PC-3 (cell line): Measurements from ENCODE around the gene ITPRIP.

Experiments used
- EZH2 ChIP-seq: fragments of 300-600 bp; sonication (generic); IDR thresholded peaks from one replicate; pipeline ENCODE4 v1.6.1; 2017; ENCODE audit warnings: antibody characterized with exemption, mild to moderate bottlenecking, low read length; ENCODE audit not compliant: unreplicated experiment
- EZH2phosphoT487 ChIP-seq: fragments of 300-600 bp; sonication (generic); IDR thresholded peaks from 2 replicates; pipeline ENCODE4 v1.6.1; 2018; ENCODE audit warnings: mild to moderate bottlenecking, antibody characterized with exemption, low read length, borderline replicate concordance
- TF ChIP-seq, protein P1 (sequence below): fragments of 300-600 bp; sonication (generic); conservative IDR thresholded peaks from 2 replicates; pipeline ENCODE4 v1.5.1; 2017; ENCODE audit warnings: antibody characterized with exemption, low read depth, mild to moderate bottlenecking, low read length

DNA sequence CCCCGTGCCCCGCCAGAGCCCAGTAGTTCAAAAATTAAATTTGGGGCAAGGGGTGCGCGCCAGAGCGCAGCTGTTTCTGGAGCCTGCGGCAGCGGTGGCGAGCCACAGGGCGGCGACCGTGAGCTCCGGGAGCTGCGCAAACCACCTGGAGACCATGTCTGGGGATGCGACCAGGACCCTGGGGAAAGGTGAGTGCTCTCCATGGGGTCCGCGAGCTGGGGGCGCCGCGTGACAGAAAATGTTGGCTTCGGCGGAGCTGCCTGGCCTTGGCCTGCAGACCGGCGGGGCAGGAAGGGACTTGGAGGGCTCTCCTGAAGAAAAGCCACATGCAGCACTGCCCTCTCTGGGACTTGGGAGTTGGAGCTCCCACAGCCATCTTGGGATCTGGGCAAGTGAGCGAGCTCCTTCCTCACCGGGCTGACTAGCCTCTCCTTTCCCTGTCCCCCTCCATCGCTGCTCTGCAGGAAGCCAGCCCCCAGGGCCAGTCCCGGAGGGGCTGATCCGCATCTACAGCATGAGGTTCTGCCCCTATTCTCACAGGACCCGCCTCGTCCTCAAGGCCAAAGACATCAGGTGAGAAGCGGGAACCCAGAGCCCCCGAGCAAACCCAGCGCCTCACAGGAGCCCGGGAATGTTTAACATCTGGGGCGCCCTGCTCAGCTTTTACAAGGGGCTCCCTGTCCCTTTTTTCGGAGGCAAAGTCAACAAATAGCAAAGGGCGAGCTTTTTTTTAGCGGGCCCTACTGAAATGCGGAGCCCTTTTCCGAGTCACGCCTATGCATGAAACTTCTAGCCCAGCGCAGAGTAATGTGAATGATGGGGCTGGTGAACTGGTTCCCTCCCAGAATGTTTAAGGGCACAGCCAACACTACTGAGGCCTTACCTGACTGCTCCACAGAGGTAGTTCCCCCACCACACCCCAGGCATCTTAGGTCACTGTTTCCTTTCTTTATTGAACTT lies 63.2 kb downstream of the ITPRIP start:
- TF ChIP-seq, protein P1, sequence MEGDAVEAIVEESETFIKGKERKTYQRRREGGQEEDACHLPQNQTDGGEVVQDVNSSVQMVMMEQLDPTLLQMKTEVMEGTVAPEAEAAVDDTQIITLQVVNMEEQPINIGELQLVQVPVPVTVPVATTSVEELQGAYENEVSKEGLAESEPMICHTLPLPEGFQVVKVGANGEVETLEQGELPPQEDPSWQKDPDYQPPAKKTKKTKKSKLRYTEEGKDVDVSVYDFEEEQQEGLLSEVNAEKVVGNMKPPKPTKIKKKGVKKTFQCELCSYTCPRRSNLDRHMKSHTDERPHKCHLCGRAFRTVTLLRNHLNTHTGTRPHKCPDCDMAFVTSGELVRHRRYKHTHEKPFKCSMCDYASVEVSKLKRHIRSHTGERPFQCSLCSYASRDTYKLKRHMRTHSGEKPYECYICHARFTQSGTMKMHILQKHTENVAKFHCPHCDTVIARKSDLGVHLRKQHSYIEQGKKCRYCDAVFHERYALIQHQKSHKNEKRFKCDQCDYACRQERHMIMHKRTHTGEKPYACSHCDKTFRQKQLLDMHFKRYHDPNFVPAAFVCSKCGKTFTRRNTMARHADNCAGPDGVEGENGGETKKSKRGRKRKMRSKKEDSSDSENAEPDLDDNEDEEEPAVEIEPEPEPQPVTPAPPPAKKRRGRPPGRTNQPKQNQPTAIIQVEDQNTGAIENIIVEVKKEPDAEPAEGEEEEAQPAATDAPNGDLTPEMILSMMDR = peak; percentile 83
- TF ChIP-seq EZH2 (no peak), EZH2phosphoT487 (no peak)
